NCI-H1930 (cell line): ENCODE data around the gene DMC1.
"Not testable (repeated sequence)": the region's sequence is repeated elsewhere in the genome, so short reads cannot be mapped to it uniquely, and the experiment has no call there.

ENCODE experiments used
- DNase-seq, 2 experiments: peaks; one replicate each; lab custom pipeline; 2025; lab: John Stamatoyannopoulos, UW

DMC1 gene

GRCh38 chr22:38501797-38502672, 67.9 kb downstream of the DMC1 start:
- no peak for DNase-seq

GRCh38 chr22:38497869-38498268, 72.1 kb downstream of the DMC1 start:
- DNase-seq, result no peak

GRCh38 chr22:38494939-38495338, 75.0 kb downstream of the DMC1 start:
- no peak for DNase-seq

- no peak for DNase-seq
Measured at GRCh38 chr22:38494498-38494897, 75.5 kb downstream of the DMC1 start.

GRCh38 chr22:38491707-38492348, 78.2 kb downstream of the DMC1 start:
- no peak for DNase-seq

- DNase-seq, result no peak
Measured at GRCh38 chr22:38490915-38491314, 79.1 kb downstream of the DMC1 start.

- DNase-seq, result no peak
Measured at GRCh38 chr22:38490475-38490874, 79.5 kb downstream of the DMC1 start.

- no peak for DNase-seq
Measured at GRCh38 chr22:38489561-38490145, 80.3 kb downstream of the DMC1 start.

GRCh38 chr22:38489142-38489541, 80.8 kb downstream of the DMC1 start:
- DNase-seq, result no peak

GRCh38 chr22:38487946-38488345, 82.0 kb downstream of the DMC1 start:
- DNase-seq, result no peak

- DNase-seq, result no peak
Measured at GRCh38 chr22:38485783-38486182, 84.2 kb downstream of the DMC1 start.

- DNase-seq, result no peak
Measured at GRCh38 chr22:38484244-38484643, 85.7 kb downstream of the DMC1 start.

- DNase-seq, result no peak
Measured at GRCh38 chr22:38482662-38483308, 87.2 kb downstream of the DMC1 start.

GRCh38 chr22:38481871-38482332, 88.1 kb downstream of the DMC1 start:
- no peak for DNase-seq

GRCh38 chr22:38481162-38481870, 88.7 kb downstream of the DMC1 start:
- DNase-seq, result no peak

GRCh38 chr22:38479096-38479837, 90.7 kb downstream of the DMC1 start:
- no peak for DNase-seq

- no peak for DNase-seq
Measured at GRCh38 chr22:38477585-38477984, 92.4 kb downstream of the DMC1 start.

- no peak for DNase-seq
Measured at GRCh38 chr22:38474003-38474607, 95.9 kb downstream of the DMC1 start.

- no peak for DNase-seq
Measured at GRCh38 chr22:38471237-38471636, 98.7 kb downstream of the DMC1 start.

GRCh38 chr22:38470179-38470578, 99.8 kb downstream of the DMC1 start:
- DNase-seq, result not testable (repeated sequence)
